Measurements from ENCODE around the gene ZAR1.

DNA sequence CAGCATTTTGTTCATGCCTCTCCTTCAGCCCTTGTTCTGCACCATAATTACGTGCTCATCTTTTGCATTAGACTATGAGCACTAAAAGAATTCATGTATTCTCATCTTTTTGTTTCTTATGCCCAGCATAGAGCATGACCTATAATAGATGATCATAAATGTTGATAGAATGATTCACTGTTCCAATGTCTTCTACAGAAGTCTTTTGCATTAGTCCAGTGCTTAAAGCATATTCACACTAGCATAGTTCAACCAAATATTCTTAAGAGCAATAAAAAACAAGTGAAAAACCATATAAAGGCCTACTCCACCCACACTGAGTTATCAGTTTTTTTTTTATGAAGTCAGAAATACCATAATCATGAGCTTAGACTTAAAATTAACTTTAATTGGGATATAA is 43.4 kb upstream of the ZAR1 start:
- TF ChIP-seq, protein P1, sequence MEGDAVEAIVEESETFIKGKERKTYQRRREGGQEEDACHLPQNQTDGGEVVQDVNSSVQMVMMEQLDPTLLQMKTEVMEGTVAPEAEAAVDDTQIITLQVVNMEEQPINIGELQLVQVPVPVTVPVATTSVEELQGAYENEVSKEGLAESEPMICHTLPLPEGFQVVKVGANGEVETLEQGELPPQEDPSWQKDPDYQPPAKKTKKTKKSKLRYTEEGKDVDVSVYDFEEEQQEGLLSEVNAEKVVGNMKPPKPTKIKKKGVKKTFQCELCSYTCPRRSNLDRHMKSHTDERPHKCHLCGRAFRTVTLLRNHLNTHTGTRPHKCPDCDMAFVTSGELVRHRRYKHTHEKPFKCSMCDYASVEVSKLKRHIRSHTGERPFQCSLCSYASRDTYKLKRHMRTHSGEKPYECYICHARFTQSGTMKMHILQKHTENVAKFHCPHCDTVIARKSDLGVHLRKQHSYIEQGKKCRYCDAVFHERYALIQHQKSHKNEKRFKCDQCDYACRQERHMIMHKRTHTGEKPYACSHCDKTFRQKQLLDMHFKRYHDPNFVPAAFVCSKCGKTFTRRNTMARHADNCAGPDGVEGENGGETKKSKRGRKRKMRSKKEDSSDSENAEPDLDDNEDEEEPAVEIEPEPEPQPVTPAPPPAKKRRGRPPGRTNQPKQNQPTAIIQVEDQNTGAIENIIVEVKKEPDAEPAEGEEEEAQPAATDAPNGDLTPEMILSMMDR (IDR thresholded peaks at IDR 0.05; ENCODE audit: insufficient read depth, low read length, poor library complexity, severe bottlenecking) = no peak
- TF ChIP-seq EZH2phosphoT487 (conservative IDR thresholded peaks at IDR 0.05; ENCODE audit: low read length) = no peak
